Neural progenitor cell (in vitro differentiated cells): Measurements from ENCODE around the gene OSBP.

Experiments
- CTCF ChIP-seq: fragments of 200-600 bp; sonication (generic); IDR thresholded peaks from 2 replicates; pipeline ENCODE4 v1.5.1; 2017; ENCODE audit warnings: antibody characterized with exemption, mild to moderate bottlenecking
- EZH2phosphoT487 ChIP-seq: fragments of 200-600 bp; sonication (generic); IDR thresholded peaks from 2 replicates; pipeline ENCODE4 v1.6.1; 2017; ENCODE audit warnings: antibody characterized with exemption

- TF ChIP-seq CTCF (no peak), EZH2phosphoT487 (no peak)
Measured at GRCh38 chr11:59582006-59582405, 33.6 kb downstream of the OSBP start.
